H1 (cell line): ENCODE data around the gene FLT4. TPM values are rescaled to one million over a fixed set of nuclear protein-coding genes. Genes with fewer than 3 reads are reported as not detected.

ENCODE experiments used
- RFX5 ChIP-seq: IDR thresholded peaks from 2 replicates; pipeline ENCODE4 v1.6.1; 2011; ENCODE audit warnings: low read depth, low read length, improper control_type of control experiment, borderline replicate concordance
- SP2 ChIP-seq: IDR thresholded peaks from 2 replicates; pipeline ENCODE4 v1.6.1; 2012; ENCODE audit warnings: mild to moderate bottlenecking, low read length, inconsistent platforms
- SUZ12 ChIP-seq: fragments of 200-600 bp; sonication (generic); IDR thresholded peaks from 2 replicates; pipeline ENCODE4 v1.6.1; 2012; ENCODE audit warnings: mild to moderate bottlenecking, inconsistent platforms, low read length, moderate library complexity, mixed read lengths
- polyA plus RNA-seq, 7 experiments: library from polyadenylated mRNA; depleted of rRNA in 3 of 7; stranded (reverse) in 5 of 7; unstranded in 2 of 7; fragments of >200 nt in 5 of 7; fragments of 200-250 nt in 2 of 7; gene quantifications; 1 replicate in 5 of 7; 2 replicates in 1 of 7; 4 replicates in 1 of 7; pipeline versions ENCODE4 v1.2.1 to v1.2.3, GENCODE V29; 2011 to 2013; ENCODE audit warnings: missing spikeins in 2 of 7, mixed read lengths in 2 of 7
- total RNA-seq: library from RNA; stranded (reverse); fragmentation: NEBNext Ultra II Directional; extraction: Animal tissue kit (Norgen Biotek cat#: 25700); gene quantifications from 2 replicates; pipeline ENCODE4 v1.2.1, GENCODE V29; 2021
- TF ChIP-seq, protein P1 (sequence below), 3 experiments: IDR thresholded peaks; 1 replicate in 2 of 3; 2 replicates in 1 of 3; pipeline versions ENCODE4 v1.5.1 to v1.6.1; 2011; ENCODE audit warnings: low read length in 3 of 3, mild to moderate bottlenecking in 3 of 3, inconsistent platforms in 2 of 3, low read depth in 1 of 3, moderate library complexity in 1 of 3; ENCODE audit not compliant: insufficient read depth in 1 of 3; ENCODE audit errors: control extremely low read depth in 1 of 3

The FLT4 gene
- total and polyA plus RNA-seq, 2 of the 8 experiments (the other 6 are each of a cell fraction or from before 2014, with no cell fraction given): 6.5 to 7.7 TPM

DNA sequence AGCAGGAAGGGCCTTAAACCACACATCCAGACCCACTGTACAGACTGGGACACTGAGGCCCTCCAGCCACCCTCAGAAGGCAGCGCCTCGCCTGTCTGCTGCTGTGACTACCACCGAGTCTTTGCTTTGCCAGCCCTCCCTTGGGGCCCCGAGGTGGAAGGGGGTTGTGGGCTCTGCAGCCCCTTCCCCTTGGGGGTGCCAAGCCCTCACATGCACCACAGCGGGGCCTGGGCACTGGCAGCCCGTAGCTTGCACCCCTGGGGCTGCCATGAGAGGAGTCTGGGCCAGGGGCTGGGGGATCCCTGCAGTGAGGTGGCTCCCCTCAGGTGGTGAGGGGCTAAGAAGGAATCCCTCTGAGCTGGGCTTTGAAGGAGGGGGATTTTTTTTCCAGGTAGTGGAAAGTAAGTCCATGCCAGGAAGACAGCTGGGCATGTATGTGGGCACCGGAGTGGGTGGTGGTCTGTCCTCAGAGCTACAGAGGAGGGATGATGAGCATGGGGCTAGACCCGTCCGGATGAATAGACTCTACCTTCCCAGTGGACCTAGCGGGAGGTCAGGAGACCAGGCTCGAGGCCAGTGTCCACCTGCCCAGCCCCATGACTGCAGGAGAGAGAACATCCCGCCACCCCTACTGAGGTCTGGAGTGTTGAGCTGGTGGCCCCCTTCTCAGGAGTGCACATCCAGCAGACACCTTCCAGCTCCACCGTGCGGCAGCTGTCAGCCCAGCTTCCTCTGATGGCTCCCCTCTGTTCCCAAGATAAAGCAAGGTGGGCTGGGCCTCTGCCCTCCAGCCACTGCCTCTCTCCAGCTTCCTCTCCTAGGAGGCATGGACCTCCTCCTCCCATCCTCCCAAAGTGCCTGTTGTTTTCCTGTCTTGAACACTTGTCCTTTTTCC is 15.9 kb downstream of the FLT4 start (continued):
- TF ChIP-seq, protein P1, sequence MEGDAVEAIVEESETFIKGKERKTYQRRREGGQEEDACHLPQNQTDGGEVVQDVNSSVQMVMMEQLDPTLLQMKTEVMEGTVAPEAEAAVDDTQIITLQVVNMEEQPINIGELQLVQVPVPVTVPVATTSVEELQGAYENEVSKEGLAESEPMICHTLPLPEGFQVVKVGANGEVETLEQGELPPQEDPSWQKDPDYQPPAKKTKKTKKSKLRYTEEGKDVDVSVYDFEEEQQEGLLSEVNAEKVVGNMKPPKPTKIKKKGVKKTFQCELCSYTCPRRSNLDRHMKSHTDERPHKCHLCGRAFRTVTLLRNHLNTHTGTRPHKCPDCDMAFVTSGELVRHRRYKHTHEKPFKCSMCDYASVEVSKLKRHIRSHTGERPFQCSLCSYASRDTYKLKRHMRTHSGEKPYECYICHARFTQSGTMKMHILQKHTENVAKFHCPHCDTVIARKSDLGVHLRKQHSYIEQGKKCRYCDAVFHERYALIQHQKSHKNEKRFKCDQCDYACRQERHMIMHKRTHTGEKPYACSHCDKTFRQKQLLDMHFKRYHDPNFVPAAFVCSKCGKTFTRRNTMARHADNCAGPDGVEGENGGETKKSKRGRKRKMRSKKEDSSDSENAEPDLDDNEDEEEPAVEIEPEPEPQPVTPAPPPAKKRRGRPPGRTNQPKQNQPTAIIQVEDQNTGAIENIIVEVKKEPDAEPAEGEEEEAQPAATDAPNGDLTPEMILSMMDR (IDR thresholded peaks at IDR 0.05; ENCODE audit: control extremely low read depth in 1 of 3, insufficient read depth in 1 of 3, low read depth in 1 of 3, low read length in 3 of 3): no peak
- TF ChIP-seq SUZ12 (no peak), RFX5 (no peak), SP2 (no peak)
- TF ChIP-seq, all 59 proteins: peak for 0
